RPMI7951 (cell line): ENCODE measurements around the gene ANGPTL7. TPM values are rescaled to one million over a fixed set of nuclear protein-coding genes. Genes with fewer than 3 reads are reported as not detected.
"Not testable (repeated sequence)": the region's sequence is repeated elsewhere in the genome, so short reads cannot be mapped to it uniquely, and the experiment has no call there.

ENCODE experiments used
- DNase-seq: peaks from one replicate; pipeline ENCODE4 v3.0.0-alpha.2; 2012; ENCODE audit warnings: low read depth
- total RNA-seq: library from RNA; depleted of rRNA; stranded (reverse); fragments of >200 nt; shearing (Covaris generic); gene quantifications from 2 replicates; pipeline ENCODE4 v1.2.3, GENCODE V29; 2014; rRNA removed

Gene ANGPTL7, protein sequence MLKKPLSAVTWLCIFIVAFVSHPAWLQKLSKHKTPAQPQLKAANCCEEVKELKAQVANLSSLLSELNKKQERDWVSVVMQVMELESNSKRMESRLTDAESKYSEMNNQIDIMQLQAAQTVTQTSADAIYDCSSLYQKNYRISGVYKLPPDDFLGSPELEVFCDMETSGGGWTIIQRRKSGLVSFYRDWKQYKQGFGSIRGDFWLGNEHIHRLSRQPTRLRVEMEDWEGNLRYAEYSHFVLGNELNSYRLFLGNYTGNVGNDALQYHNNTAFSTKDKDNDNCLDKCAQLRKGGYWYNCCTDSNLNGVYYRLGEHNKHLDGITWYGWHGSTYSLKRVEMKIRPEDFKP
- not detected in 2 replicates for total RNA-seq

DNA sequence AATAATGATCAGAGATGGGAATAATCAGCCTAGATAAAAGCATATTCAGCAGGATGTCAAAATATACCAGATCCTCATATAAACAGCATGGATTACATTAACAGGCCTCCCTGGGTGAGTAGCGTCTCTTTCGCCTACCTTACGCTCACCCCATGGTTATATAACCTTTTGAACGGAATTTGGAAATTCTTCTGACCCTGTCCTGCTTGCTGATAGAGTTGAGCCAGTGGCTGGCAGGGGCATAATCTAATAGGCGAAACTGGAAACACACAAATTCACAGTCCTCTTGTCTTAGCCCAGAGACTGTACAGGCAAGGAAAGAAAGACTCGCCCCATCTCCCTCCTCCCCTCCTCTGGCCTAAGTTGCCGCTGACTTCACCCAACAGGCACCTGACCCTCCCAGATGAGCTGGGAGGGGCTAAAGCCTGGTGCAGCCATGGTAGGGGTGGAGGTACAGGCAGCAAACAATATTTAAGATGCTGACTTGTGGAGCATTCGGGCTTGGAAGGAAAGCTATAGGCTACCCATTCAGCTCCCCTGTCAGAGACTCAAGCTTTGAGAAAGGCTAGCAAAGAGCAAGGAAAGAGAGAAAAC is at the start of gene ANGPTL7:
ANGPTL7 (plus strand) TSS at position 498 of the 594 bp plus-strand sequence. CDS start 225 bp downstream, outside the sequence.
- no peak for DNase-seq

DNA sequence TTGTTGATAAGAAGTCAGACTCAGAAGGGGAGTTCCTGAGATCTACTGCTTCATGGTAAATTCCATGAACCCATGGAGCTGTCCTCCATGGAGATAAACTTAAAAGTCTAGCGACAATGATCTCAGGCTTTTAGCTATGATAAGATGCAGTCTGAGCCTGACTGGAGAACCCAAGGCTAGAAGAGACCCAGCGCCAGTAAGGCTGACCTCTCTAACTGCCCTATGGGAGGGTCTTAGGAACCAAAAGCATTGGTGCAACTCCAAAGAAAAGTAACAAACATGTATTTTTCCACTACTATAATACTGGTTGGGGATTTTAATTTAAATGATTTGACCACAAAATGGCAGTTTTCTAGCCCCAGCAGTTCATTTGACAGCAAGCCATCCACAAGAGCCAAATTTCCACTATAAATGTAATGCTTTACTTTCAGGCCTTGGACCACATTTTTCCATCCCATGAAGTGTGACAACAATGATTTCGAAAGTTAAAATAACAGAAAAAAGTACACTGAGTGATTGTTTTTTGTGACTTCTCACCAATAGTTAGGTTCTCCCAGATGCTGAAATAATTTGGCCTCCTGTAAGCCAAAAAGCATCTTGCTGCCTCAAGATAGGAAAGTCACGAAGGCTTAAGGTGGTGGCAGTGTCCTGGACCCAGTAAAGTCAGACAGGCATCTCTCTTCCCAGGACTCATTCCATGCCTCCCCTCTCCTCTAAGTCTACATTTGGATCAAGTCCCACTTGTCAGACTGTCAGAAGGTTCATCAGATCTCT is 46.4 kb upstream of the ANGPTL7 start:
- DNase-seq, result no peak

DNA sequence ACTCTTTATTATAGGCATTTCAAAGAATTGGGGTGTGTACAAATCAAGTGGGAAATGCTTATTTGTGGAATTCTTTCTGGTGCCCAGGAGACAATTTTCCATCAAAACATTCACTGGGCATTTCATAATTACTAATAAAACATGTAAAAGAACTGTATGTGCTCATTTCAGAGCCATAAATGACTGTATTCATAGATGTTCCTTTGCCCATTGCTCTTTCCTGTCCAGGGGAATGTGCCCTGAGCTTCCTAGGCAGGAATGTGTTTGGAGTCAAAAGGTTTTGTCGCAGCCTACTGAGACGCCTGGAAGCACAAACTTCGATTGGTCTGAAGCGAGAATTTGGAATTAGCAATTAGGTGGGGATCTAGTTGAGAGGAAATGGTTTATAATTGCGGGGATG is 45.8 kb upstream of the ANGPTL7 start:
- DNase-seq, result no peak

DNA sequence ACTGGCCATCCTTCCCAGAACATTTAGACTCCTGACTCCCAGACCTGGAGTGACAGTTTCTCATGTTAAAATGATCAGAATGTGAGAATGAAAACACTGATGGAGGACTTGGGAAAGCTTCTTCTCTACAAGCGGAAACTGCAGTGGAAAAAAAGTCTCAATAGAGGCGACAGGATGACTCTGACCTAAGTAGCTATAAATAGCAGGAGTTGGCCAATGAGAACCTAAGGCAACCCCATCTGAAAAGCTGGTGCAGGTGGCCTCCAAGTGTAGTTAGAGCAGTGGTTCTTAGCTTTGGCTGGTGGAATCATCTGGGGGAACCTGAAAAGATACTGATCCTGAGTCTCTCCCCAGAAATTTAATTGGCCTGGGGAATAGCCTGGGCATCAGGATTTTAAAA is 45.2 kb upstream of the ANGPTL7 start:
- DNase-seq, result no peak

DNA sequence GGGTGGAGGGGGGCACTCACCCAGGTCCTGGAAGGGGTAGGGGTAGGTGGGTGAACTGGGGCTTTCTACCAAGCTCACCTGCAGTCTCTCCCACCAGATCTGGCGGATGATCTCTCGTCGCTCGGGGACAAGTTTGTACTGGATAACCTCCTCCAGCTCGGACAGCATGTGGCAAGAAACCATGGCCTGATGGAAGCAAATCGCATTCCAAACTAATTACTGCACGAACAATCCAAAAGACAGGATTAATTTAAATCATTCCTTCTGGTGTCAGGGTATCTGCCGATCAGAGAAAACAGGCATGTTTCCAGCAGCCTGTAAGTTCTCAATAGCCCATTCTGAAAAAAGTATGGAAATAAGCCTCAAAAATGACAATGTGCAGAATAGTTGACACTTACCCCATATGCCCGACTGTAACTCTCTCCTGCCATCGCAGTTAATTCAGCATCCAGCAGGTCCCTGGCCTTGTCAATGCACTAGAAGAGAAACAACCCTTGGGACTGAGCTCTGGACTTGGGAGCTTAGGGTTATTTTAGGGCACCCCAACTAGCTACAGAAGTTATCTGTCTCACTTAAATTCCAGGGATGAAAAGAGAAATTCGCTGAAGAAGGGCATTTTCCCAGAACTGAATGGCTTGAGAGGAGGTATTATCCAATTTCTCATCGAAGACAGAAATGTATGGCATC is 44.4 kb upstream of the ANGPTL7 start:
- no peak for DNase-seq

DNA sequence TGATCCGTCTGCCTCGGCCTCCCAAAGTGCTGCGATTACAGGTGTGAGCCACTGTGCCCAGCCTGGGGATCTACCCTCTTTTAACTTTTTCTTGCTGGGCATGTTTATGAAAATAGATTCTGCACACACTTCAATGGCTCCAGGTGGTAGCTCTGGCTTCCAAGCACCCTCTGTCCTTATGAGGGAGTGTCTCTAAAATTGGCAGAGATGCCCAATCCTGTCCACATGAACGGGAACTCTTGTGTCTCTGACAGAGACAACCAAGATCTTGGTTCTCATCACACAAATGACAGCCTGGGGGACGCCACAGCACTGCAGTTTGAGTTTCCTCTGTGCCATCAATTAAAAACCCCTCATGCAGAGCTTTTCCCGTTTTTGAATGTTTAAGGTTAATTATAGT is 43.4 kb upstream of the ANGPTL7 start:
- DNase-seq, result no peak

DNA sequence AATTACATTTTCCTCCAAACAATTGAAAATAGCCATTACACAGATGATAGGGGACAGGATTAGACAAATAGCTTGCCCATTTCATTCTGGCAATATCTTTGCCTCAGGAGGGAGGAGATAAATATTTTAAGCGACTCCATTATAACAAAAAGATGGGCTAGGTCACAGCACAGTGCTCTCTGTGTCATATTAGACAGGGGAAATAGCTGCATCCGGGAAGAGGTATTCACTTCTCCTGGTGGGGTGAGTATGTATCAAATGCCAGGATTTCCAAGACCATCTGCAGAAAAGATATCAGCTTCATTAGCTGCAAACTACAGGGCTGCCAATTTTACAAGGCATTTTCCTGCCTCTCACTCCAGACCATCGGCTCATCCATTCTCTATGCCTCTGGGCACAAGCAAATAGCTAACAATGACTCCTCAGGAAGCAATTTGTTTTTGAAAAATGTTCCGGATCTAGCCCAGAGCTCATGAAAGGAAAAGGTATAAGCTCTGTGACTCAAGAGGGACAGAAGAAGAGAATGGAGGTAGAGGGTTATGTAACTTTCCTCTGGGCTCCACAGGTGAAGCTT is 41.9 kb upstream of the ANGPTL7 start:
- DNase-seq, result peak; percentile 70

DNA sequence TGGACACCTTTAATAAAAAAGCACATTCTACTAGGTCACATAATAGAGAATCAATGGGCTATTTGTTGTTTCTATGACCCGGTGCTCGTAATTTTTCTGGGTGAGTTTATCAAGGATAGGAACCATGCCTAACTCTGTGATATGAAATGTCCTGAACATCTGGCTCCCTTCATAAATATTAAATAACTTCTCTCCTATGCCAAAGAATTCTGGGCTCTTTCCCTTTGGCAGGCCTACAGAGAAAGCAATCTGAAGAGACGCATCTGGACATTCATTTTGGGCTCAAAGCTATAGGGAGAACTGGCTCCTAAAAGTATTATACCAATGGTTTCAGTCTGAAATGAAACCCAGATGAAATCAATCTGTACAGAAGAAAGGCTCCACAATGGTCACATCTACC is 38.8 kb upstream of the ANGPTL7 start:
- DNase-seq, result no peak

DNA sequence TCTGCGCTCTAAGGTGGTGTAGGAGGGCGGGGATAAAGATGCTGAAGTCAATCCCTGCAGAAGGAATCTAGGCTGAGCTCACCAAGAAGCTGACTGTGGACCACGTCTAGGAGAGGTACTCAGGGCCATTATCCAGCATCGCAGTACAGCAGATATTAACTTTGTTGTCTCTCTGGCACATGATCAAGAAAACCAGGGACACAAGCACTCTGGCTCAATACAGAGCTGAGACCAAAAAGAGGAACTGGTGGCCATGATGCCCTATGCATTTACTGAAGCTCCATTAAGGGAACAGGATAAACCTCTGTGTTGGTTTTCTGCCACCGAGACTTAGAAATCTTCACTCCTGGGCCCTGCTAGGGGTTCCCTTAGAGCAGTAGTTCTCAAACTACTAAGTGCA is 38.0 kb upstream of the ANGPTL7 start:
- DNase-seq, result no peak

DNA sequence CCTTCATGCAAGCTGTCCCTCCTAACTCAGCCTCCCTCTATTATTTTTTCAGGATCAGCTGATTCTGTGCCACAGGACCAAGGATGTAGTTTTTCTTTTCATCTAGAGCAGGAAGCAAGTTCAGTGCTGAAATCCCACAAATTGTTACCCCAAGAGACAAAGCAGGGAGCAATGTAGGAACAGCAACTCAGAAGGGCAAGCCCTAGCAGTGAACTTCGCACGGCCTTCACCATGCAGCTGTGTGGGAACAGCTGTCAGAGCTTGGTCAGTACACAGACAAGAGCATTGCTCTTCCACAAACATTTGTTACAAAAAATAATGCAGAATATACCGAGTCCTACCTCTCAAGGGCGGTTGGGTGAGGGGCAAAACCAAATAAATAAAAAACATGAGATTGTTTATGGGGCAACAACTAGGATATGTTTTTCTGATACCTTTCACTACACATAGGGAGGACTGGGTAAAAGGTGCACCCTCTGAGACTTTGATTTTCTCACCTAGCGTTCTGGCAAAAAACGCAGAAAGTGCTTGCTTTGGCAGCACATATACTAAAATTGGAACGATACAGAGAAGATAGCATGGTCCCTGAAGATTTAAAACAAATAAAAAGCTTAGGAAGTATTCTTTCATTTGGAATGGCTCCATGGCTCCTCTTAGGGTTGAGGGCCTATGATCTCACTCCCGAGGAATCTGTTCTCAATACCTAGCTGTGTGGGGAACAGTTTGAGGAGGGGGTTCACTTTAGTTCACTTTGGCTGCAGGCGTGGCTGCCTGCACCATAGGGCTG is 37.1 kb upstream of the ANGPTL7 start:
- no peak for DNase-seq

DNA sequence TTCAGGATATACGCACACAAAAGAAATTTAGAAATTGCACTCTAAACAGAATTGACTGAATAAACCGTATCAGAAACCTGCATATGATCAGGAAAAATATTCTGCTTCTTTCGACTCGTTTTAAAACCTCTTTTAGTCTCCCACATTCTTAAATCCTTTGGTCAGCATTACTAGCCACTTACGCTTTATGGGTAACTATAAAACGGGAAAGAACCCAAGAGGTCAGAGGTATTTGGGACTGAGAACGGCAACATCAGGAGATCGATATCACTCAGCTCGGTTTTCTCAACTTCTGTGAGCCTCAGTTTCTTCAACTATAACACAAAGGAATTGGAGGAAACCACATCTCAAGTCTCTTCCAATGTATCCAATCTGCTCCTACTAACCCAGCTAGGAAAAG is 36.4 kb upstream of the ANGPTL7 start:
- no peak for DNase-seq

DNA sequence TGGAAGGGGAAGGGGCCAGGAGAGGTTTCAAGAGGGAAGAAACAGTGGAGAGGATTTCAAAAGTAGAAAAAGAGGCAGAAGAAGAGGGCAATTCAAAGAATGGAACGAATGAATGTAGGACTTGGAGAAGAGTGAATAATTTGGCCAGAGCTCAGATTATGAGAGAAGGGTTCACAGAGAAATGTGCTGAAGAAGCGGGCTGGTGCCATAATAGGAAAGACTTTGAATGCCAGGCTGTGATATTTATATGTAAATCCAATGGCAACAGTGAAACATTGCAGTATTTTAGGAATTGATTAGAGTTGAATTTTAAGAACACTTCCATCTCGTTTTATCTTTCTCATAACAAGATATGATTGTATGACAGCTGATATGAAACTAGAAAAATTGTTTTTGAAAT is 36.0 kb upstream of the ANGPTL7 start:
- DNase-seq, result no peak

DNA sequence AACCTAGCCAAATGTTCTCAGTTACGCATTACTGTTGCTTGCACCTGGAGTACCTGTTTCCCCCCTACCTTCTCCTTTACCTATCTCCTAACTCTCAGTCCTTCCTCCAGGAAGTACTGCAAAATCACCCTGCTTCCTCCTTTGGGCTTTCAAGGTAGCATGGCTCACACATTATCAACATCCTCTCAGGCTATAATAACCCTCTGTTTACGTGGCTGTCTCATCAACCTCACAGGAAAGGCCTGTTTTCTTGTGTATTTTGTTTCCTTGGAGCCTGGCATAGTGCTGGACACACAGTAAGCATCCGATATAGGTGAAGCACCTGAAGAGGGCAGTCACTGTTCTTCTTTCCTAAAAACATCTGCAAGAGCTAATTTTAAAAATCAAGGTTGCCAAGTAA is 32.7 kb upstream of the ANGPTL7 start:
- no peak for DNase-seq

DNA sequence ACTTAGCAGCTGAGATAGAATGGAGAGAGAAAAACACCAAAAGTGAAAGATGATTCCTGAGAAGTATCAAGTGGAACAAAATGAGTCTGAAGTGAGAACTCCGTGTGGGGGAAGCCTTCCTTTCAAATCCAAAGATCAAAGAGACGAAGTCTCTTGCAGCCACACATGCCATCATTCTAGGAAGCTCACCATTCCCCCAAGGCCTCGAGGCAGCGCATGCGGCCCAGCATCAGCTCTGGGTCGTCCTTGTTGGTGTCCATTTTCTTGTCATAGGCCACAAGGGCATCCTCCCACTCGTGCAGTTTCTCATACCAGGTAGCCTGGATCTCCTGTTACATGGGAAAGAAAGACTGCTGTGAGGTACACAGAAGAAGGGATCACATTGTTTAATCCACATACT is 32.2 kb upstream of the ANGPTL7 start:
- no peak for DNase-seq

DNA sequence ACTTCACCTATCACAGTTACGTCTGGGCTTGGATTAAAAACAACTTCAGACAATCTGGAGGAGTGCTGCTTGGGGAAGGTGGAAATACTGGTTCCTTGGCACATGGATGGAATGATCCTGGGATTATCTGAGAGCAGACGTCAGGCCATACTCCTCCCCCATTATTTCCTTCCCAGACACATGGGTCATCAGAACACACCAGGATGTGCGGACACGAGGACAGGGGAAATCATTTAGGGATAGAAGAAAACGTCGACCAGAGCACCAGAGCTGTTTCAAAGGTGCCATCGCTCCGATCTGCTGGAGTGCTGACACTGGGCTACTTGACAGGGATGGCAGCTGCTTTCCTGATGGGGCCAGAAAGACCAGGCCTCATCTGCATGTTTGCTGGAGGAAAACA is 31.8 kb upstream of the ANGPTL7 start:
- no peak for DNase-seq

DNA sequence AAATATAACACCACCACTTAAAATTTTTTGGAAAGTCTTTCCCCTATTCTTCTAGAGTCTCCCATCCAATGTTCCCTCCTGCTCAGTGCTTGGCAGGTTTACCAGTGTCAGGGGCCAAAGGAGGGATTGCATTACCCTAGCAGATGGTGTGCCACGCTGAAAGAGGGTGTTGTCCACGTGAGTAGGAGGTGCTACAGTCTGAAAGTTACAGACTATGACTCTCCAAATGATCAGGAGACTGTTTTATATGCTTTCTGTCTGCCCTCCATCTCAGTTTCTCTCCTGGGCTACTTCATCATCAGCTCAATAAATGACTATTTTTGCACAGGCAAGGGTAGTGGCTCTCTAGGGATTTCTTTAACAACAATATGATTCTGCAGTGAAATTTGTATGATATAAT is 31.3 kb upstream of the ANGPTL7 start:
- peak; percentile 43 for DNase-seq

DNA sequence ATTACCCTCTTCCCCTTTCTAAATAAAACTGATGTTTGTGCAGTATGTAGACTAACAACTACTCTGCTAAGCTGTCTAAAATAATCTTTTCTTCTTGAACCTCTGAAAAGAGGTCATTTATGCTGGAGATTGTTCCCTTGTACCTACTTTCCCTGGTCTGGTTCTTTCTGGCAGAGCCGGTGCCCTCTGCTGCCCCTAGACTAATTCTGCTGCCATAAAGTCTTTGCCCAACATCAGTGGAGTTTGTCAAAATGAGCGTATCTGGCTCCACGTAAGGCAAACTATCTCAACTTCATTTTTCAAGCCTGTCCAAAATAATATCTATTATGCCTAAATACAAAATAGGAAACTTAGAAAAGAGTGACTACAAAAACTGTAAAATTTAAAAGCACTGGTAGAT is 30.9 kb upstream of the ANGPTL7 start:
- peak; percentile 3 for DNase-seq

DNA sequence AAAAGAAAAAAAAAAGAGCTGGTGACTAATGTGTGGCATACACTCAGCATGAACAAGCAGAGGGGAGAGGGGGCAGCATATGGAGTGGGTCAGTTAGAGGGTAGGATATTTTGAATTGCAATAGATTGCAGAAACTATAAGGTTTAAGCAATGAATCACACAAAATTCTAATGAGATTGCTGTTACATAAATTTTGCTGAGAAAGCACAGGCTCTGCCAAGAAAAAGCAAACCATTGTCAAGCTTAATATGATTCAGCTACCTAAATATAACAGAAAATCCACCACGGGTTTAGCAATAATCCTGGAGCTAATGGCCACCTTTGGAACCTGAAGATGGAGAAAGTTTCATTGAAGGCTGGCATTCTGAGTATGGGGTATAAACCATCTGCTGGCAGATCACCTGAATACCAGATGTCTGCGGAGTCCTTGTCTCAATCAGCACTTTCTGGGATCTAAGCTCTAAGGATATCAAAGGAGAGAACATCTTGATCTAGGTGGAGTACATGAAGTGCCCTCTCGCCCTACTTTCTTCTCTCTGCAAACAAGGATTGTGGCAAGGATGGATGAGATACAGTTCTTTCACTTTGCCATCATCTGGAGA is 30.3 kb upstream of the ANGPTL7 start:
- DNase-seq, result peak; percentile 76

DNA sequence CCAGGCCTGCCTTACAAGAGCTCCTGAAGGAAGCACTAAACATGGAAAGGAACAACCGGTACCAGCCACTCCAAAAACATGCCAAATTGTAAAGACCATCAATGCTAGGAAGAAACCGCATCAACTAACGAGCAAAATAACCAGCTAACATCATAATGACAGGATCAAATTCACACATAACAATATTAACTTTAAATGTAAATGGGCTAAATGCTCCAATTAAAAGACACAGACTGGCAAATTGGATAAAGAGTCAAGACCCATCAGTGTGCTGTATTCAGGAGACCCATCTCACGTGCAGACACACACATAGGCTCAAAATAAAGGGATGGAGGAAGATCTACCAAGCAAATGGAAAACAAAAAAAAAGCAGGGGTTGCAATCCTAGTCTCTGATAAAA is 26.4 kb upstream of the ANGPTL7 start:
- DNase-seq, result not testable (repeated sequence)

DNA sequence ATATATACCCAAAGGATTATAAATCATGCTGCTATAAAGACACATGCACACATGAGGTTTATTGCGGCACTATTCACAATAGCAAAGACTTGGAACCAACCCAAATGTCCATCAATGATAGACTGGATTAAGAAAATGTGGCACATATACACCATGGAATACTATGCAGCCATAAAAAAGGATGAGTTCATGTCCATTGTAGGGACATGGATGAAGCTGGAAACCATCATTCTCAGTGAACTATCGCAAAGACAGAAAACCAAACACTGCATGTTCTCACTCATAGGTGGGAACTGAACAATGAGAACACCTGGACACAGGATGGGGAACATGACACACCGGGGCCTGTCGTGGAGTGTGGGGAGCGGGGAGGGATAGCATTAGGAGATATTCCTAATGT is 22.4 kb upstream of the ANGPTL7 start:
- not testable (repeated sequence) for DNase-seq

DNA sequence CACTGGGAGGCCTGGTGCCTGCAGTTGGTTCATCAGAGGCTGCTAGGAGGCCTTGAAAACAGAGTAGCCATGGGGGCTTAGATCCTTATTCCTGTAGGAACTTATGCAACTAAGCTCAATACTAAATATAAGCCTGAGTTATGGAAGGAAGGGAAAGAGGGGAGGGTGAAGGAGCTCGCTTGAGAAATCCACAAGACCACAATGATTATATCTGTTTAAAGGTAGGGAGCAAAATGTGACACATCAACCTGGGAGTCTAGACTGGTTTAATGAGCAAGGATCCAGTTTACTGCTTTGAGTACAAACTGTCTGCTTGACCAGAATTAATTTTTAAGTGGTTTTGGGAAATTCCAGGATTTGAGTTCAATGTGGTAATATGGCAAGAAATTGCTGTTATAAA is 20.4 kb upstream of the ANGPTL7 start:
- DNase-seq, result no peak
